ENCODE results near the gene RAD18. TPM values are rescaled to one million over a fixed set of nuclear protein-coding genes. Genes with fewer than 3 reads are reported as not detected.

The RAD18 gene
- total RNA-seq, 1 experiment from 2014 or later, result 46.6 TPM

GRCh38 chr3:8871306-8871705, 92.0 kb downstream of the RAD18 start:
- no TSS peak for BruUV-seq (replicated peaks)
- H3K36me3 ChIP-seq (ENCODE audit: low read depth, low read length), result peaks cover 4% of the 10 kb centered on the region
- no peak for ATAC-seq

DNA sequence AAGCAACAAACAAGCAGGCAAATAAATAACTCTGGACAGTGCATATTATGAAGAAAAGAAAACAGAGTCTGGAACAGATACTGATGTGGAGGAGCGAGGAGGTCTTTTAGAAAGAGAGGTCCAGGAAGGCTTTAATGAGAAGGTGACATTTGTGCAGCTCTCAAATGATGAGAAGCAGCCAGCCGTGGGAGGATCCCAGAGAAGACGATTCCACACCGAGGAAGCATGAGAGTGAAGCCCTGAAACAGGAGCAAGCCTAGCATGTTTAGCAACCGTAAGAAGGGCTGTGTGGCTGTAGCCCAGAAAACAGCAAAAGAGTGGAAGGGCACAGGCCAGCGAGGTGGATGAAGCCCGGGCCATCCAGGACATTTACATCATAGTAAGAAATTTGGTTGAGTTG, 93.1 kb downstream of the RAD18 start:
- intact Hi-C loops (cut with micrococcal nuclease), result no loop called here
- POLR2A ChIA-PET (ENCODE audit: unreplicated experiment), result no interaction called here
- CTCF ChIA-PET, result interaction anchor here (1.0 kb wide), 1 partner anchor 100 kb away, joined by 4 read pairs; the partner anchor contains the start of gene OXTR

More at GRCh38 chr3:8871306-8871705, 92.0 kb downstream of the RAD18 start:
- H3K9ac ChIP-seq (ENCODE audit: low read length), result no peak overlapping the region
- H3F3A ChIP-seq (ENCODE audit: low read length, unreplicated experiment), result peaks cover 14% of the 10 kb centered on the region
- peak overlapping the region; percentile 5; the same call in 1 of the 2 replicates for H3K27ac ChIP-seq (ENCODE audit: low read length)
- no peak overlapping the region for H2AFZ ChIP-seq (ENCODE audit: low read length)
- intact Hi-C loops (cut with micrococcal nuclease), result no loop called here
- no peaks in the 10 kb centered on the region for H3K9me3 ChIP-seq (ENCODE audit: low read length)
- H3K4me2 ChIP-seq (ENCODE audit: low read length), result no peak overlapping the region
- H3K27me3 ChIP-seq (ENCODE audit: low read length), result no peaks in the 10 kb centered on the region
- DNase-seq, result no peak
- no peaks in the 10 kb centered on the region for H4K20me1 ChIP-seq (ENCODE audit: low read length)
- H3K4me3 ChIP-seq (ENCODE audit: low read length), result no peak overlapping the region
- H3K4me1 ChIP-seq (ENCODE audit: insufficient read depth, low read length), result peaks cover 62% of the 10 kb centered on the region
- H3K79me2 ChIP-seq (ENCODE audit: low read length), result no peaks in the 10 kb centered on the region
- no peaks in the 10 kb centered on the region for H3K9me2 ChIP-seq (replicated peaks; ENCODE audit: low read length)
- ChIA-PET CTCF (no interaction called here), POLR2A (ENCODE audit: unreplicated experiment) (no interaction called here)
- TF ChIP-seq EZH2 (IDR thresholded peaks at IDR 0.05; ENCODE audit: low read length, unreplicated experiment), result no peak
- TF ChIP-seq, protein P1, sequence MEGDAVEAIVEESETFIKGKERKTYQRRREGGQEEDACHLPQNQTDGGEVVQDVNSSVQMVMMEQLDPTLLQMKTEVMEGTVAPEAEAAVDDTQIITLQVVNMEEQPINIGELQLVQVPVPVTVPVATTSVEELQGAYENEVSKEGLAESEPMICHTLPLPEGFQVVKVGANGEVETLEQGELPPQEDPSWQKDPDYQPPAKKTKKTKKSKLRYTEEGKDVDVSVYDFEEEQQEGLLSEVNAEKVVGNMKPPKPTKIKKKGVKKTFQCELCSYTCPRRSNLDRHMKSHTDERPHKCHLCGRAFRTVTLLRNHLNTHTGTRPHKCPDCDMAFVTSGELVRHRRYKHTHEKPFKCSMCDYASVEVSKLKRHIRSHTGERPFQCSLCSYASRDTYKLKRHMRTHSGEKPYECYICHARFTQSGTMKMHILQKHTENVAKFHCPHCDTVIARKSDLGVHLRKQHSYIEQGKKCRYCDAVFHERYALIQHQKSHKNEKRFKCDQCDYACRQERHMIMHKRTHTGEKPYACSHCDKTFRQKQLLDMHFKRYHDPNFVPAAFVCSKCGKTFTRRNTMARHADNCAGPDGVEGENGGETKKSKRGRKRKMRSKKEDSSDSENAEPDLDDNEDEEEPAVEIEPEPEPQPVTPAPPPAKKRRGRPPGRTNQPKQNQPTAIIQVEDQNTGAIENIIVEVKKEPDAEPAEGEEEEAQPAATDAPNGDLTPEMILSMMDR (conservative IDR thresholded peaks at IDR 0.05; ENCODE audit: low read depth, low read length), result no peak
- no peak for TF ChIP-seq EZH2phosphoT487 (IDR thresholded peaks at IDR 0.05; ENCODE audit: borderline replicate concordance, low read length)

DNA sequence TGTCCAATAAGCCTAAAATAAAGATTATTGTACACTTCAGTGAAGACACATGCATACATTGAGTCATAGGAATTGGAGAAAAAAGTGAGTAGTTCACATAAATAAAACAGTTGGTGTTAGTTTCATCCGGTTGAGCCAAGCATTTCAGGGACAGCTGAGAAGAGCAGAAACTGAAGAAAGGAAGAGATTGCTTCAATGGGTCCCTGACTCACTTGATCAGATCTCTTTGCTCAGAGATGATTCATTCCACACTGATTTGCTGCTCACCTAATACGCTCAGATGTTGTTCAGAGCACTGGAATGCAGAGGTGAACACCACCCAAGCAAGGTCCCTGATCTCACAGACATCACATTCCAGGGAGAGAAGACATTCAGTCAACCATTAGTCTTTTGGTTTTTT, 93.7 kb downstream of the RAD18 start:
- no peaks in the 10 kb centered on the region for H3K36me3 ChIP-seq (ENCODE audit: low read depth, low read length)
- H3K9me2 ChIP-seq (replicated peaks; ENCODE audit: low read length), result no peaks in the 10 kb centered on the region
- H2AFZ ChIP-seq (ENCODE audit: low read length), result no peak overlapping the region
- DNase-seq (peak; percentile 99), ATAC-seq (peak; percentile 95)
- H3K4me1 ChIP-seq (ENCODE audit: insufficient read depth, low read length), result peaks cover 57% of the 10 kb centered on the region
- H3K4me2 ChIP-seq (ENCODE audit: low read length), result peak overlapping the region; percentile 73
- BruUV-seq (replicated peaks), result no TSS peak
- peak overlapping the region; percentile 54 for H3K9ac ChIP-seq (ENCODE audit: low read length)
- H3K27me3 ChIP-seq (ENCODE audit: low read length), result no peaks in the 10 kb centered on the region
- TF ChIP-seq, protein P1 (conservative IDR thresholded peaks at IDR 0.05; ENCODE audit: low read depth, low read length), result no peak
- TF ChIP-seq EZH2 (IDR thresholded peaks at IDR 0.05; ENCODE audit: low read length, unreplicated experiment) (no peak), EZH2phosphoT487 (IDR thresholded peaks at IDR 0.05; ENCODE audit: borderline replicate concordance, low read length) (no peak)
- peak overlapping the region; percentile 94 for H3K27ac ChIP-seq (ENCODE audit: low read length)
- ChIA-PET CTCF (interaction anchor here (1.0 kb wide), 1 partner anchor 100 kb away, joined by 4 read pairs; the partner anchor contains the start of gene OXTR), POLR2A (ENCODE audit: unreplicated experiment) (interaction anchor here (0.7 kb wide), 1 partner anchor 14 kb away, joined by 5 read pairs; no protein-coding TSS in a partner anchor)
- peaks cover 14% of the 10 kb centered on the region for H3F3A ChIP-seq (ENCODE audit: low read length, unreplicated experiment)
- intact Hi-C loops (cut with micrococcal nuclease), result loop anchor here (1.0 to 5.0 kb wide), 5 partner anchors 68 to 368 kb away; partner anchors contain the start of genes LMCD1, OXTR and RAD18
- H3K79me2 ChIP-seq (ENCODE audit: low read length), result no peaks in the 10 kb centered on the region
- H3K4me3 ChIP-seq (ENCODE audit: low read length), result no peak overlapping the region
- H4K20me1 ChIP-seq (ENCODE audit: low read length), result no peaks in the 10 kb centered on the region
- H3K9me3 ChIP-seq (ENCODE audit: low read length), result no peaks in the 10 kb centered on the region

More for the DNA sequence above, 93.1 kb downstream of the RAD18 start:
- no peaks in the 10 kb centered on the region for H3K9me3 ChIP-seq (ENCODE audit: low read length)
- peaks cover 62% of the 10 kb centered on the region for H3K4me1 ChIP-seq (ENCODE audit: insufficient read depth, low read length)
- peak overlapping the region; percentile 41 for H3K4me2 ChIP-seq (ENCODE audit: low read length)
- H3K9me2 ChIP-seq (replicated peaks; ENCODE audit: low read length), result no peaks in the 10 kb centered on the region
- no peaks in the 10 kb centered on the region for H3K27me3 ChIP-seq (ENCODE audit: low read length)
- peak overlapping the region; percentile 46 for H3K9ac ChIP-seq (ENCODE audit: low read length)
- no peak for DNase-seq
- no peak overlapping the region for H2AFZ ChIP-seq (ENCODE audit: low read length)
- no peak overlapping the region for H3K4me3 ChIP-seq (ENCODE audit: low read length)
- peak overlapping the region; percentile 88 for H3K27ac ChIP-seq (ENCODE audit: low read length)
- H3K36me3 ChIP-seq (ENCODE audit: low read depth, low read length), result no peaks in the 10 kb centered on the region
- TSS peak; percentile 97 for BruUV-seq (replicated peaks)
- peaks cover 14% of the 10 kb centered on the region for H3F3A ChIP-seq (ENCODE audit: low read length, unreplicated experiment)
- H3K79me2 ChIP-seq (ENCODE audit: low read length), result no peaks in the 10 kb centered on the region
- TF ChIP-seq EZH2phosphoT487 (IDR thresholded peaks at IDR 0.05; ENCODE audit: borderline replicate concordance, low read length), result no peak
- no peak for TF ChIP-seq EZH2 (IDR thresholded peaks at IDR 0.05; ENCODE audit: low read length, unreplicated experiment)
- TF ChIP-seq, protein P1 (conservative IDR thresholded peaks at IDR 0.05; ENCODE audit: low read depth, low read length), result no peak
- no peak for ATAC-seq
- no peaks in the 10 kb centered on the region for H4K20me1 ChIP-seq (ENCODE audit: low read length)

All from PC-3 (cell line).